H4 (cell line): ENCODE results near the gene AMPH. TPM values are rescaled to one million over a fixed set of nuclear protein-coding genes. Genes with fewer than 3 reads are reported as not detected.
"Not testable (repeated sequence)": the region's sequence is repeated elsewhere in the genome, so short reads cannot be mapped to it uniquely, and the experiment has no call there.

ENCODE experiments used
- DNase-seq: peaks from one replicate; pipeline ENCODE4 v3.0.0-alpha.2; 2015; ENCODE audit warnings: low spot score
- total RNA-seq: library from RNA; depleted of rRNA; stranded (reverse); fragments of >200 nt; shearing (Covaris generic); gene quantifications from 2 replicates; pipeline ENCODE4 v1.2.3, GENCODE V29; 2014

The AMPH gene
- total RNA-seq, 1 experiment from 2014 or later = 7.3 TPM

- not testable (repeated sequence) for DNase-seq
Measured at GRCh38 chr7:38395921-38396552, 235.1 kb downstream of the AMPH start.

GRCh38 chr7:38394660-38395059, 236.5 kb downstream of the AMPH start:
- no peak for DNase-seq

- DNase-seq = no peak
Measured at GRCh38 chr7:38393874-38394273, 237.3 kb downstream of the AMPH start.

- no peak for DNase-seq
Measured at GRCh38 chr7:38391751-38392150, 239.4 kb downstream of the AMPH start.

- DNase-seq = no peak
Measured at GRCh38 chr7:38385682-38386081, 245.5 kb downstream of the AMPH start.

GRCh38 chr7:38383281-38383680, 247.9 kb downstream of the AMPH start:
- DNase-seq = peak; percentile 52

- peak; percentile 72 for DNase-seq
Measured at GRCh38 chr7:38382684-38383083, 248.5 kb downstream of the AMPH start.

- DNase-seq = peak; percentile 3
Measured at GRCh38 chr7:38375453-38375852, 255.7 kb downstream of the AMPH start.

- DNase-seq = peak; percentile 57
Measured at GRCh38 chr7:38374507-38374906, 256.7 kb downstream of the AMPH start.

- DNase-seq = peak; percentile 23
Measured at GRCh38 chr7:38373155-38373554, 258.0 kb downstream of the AMPH start.

GRCh38 chr7:38372290-38372689, 258.9 kb downstream of the AMPH start:
- DNase-seq = peak; percentile 3

- DNase-seq = peak; percentile 96
Measured at GRCh38 chr7:38369816-38370493, 261.2 kb downstream of the AMPH start.

GRCh38 chr7:38368191-38368605, 263.0 kb downstream of the AMPH start:
- peak; percentile 97 for DNase-seq

GRCh38 chr7:38367301-38367890, 263.8 kb downstream of the AMPH start:
- peak; percentile 66 for DNase-seq

- peak; percentile 58 for DNase-seq
Measured at GRCh38 chr7:38363379-38363778, 267.8 kb downstream of the AMPH start.

- not testable (repeated sequence) for DNase-seq
Measured at GRCh38 chr7:38362611-38363237, 268.4 kb downstream of the AMPH start.

GRCh38 chr7:38360776-38361175, 270.4 kb downstream of the AMPH start:
- DNase-seq = no peak

GRCh38 chr7:38359071-38359601, 272.0 kb downstream of the AMPH start:
- peak; percentile 67 for DNase-seq

- not testable (repeated sequence) for DNase-seq
Measured at GRCh38 chr7:38358273-38358831, 272.8 kb downstream of the AMPH start.

- peak; percentile 81 for DNase-seq
Measured at GRCh38 chr7:38354271-38354851, 276.8 kb downstream of the AMPH start.

- not testable (repeated sequence) for DNase-seq
Measured at GRCh38 chr7:38353431-38353881, 277.7 kb downstream of the AMPH start.
